Uterus (tissue), 2 donors: ENCODE results near the gene STKLD1.

Experiments used
- POLR2A ChIP-seq, 2 donors: fragments of 450-650 bp; IDR thresholded peaks; one replicate each; pipeline ENCODE4 v1.6.1; 2016; ENCODE audit warnings: antibody characterized with exemption in 2 of 2, mild to moderate bottlenecking in 1 of 2, moderate library complexity in 1 of 2
- TF ChIP-seq, protein P1 (sequence below), 4 experiments: fragments of 200-600 bp in 2 of 4; fragments of 450-650 bp in 2 of 4; sonication (generic) in 2 of 4; IDR thresholded peaks; one replicate each; pipeline ENCODE4 v1.5.1; 2016 to 2019; ENCODE audit warnings: antibody characterized with exemption in 4 of 4, mild to moderate bottlenecking in 2 of 4, moderate library complexity in 1 of 4

DNA sequence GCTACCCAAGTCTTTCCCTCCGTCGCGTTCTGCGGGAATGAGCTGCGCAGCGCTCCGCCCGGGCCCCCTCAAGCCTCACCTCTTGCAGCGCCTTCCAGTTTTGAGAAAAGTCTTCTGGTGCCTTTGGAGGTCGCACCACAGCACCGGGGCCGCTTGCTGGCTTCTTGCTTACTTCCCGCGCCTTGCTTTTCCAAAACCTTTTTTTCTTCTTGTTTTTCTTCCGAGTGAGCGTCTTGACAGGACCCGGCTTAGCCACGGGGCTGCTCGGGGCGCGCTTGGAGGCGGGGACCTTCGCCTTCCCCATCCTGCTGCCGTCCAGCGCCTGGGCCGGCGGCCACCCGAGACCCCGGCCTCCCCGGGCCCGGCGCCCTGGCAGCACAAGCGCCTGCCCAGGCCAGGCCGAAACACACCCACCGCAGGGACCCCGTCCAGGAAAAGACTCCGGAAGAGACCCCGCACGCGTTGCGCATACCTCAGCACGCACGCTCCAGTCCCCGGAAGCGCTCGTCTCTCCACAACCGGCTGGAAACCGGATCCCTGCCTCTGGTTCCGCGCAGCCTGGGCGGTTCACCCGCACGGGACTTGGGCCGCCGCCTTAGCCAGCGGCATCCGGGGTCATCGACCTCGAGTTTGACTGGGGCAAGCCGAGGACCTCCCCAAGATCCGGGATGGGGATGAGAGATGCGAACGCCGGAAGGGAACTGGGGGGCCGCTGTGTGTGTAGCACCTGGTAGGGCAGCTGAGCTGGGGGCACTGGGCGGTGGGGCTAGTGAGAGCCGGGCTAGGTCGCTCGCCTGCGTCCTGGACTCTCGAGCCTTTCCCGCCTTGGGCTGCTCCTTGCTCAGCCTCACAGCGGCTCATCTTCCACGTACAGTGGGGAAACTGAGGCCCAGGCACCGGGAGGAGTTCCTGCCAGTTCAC, 41.6 kb downstream of the STKLD1 start, which contains the start of gene REXO4:
- TF ChIP-seq, protein P1, sequence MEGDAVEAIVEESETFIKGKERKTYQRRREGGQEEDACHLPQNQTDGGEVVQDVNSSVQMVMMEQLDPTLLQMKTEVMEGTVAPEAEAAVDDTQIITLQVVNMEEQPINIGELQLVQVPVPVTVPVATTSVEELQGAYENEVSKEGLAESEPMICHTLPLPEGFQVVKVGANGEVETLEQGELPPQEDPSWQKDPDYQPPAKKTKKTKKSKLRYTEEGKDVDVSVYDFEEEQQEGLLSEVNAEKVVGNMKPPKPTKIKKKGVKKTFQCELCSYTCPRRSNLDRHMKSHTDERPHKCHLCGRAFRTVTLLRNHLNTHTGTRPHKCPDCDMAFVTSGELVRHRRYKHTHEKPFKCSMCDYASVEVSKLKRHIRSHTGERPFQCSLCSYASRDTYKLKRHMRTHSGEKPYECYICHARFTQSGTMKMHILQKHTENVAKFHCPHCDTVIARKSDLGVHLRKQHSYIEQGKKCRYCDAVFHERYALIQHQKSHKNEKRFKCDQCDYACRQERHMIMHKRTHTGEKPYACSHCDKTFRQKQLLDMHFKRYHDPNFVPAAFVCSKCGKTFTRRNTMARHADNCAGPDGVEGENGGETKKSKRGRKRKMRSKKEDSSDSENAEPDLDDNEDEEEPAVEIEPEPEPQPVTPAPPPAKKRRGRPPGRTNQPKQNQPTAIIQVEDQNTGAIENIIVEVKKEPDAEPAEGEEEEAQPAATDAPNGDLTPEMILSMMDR (IDR thresholded peaks at IDR 0.05) = peak in 1 of 4 experiments; percentile 9
- peak in 1 of 2 donors; percentile 54 for TF ChIP-seq POLR2A (IDR thresholded peaks at IDR 0.05)
